SH-SY5Y (cell line): ENCODE data around the gene PRDM16.

Source experiments
- GATA2 ChIP-seq: IDR thresholded peaks from 2 replicates; pipeline ENCODE4 v1.6.1; 2011; ENCODE audit warnings: mild to moderate bottlenecking, low read depth, low read length
- GATA3 ChIP-seq: IDR thresholded peaks from 2 replicates; pipeline ENCODE4 v1.6.1; 2011; ENCODE audit warnings: low read depth, mild to moderate bottlenecking, low read length, moderate library complexity

GRCh38 chr1:3116150-3116510 lies 47.1 kb downstream of the PRDM16 start:
- TF ChIP-seq GATA2 (no peak), GATA3 (no peak)
